Caco-2 (cell line): ENCODE measurements around the gene SUPV3L1. TPM values are rescaled to one million over a fixed set of nuclear protein-coding genes. Genes with fewer than 3 reads are reported as not detected.
A peak's percentile ranks its signal among the peaks of the same experiment; 100 is the strongest.

Experiments
- BruUV-seq: library from RNA; stranded (reverse); fragments of 400-500 nt; replicated peaks from 2 replicates; lab custom pipeline; 2021; lab: Mats Ljungman, UMichigan
- CTCF ChIA-PET: fragments of 300-600 bp; sonication (Branson Sonifier 250); formaldehyde crosslinking; loops from one replicate; lab custom pipeline; 2022; ENCODE audit warnings: antibody characterized with exemption; lab: Charles Lee
- POLR2A ChIA-PET: fragments of 300-600 bp; sonication (Branson Sonifier 250); formaldehyde crosslinking; loops from one replicate; lab custom pipeline; 2022; ENCODE audit warnings: antibody characterized with exemption; lab: Charles Lee
- DNase-seq, 2 experiments: peaks; one replicate each; pipeline versions ENCODE4 v3.0.0 to v3.0.0-alpha.2; 2020 to 2022
- H3K27me3 ChIP-seq: replicated peaks from 2 replicates; pipeline ENCODE4 v1.6.0; 2011; ENCODE audit warnings: low read length; ENCODE audit not compliant: control insufficient read depth, insufficient read depth
- H3K36me3 ChIP-seq: 2 replicates; pipeline ENCODE4 v1.5.1; 2011; ENCODE audit warnings: low read length; ENCODE audit not compliant: control insufficient read depth, insufficient read depth
- H3K4me1 ChIP-seq: fragments of 250-450 bp; sonication (Bioruptor Pico); 2 replicates; pipeline ENCODE4 v1.5.1; 2020; ENCODE audit warnings: mild to moderate bottlenecking
- H3K4me3 ChIP-seq: 2 replicates; pipeline ENCODE4 v1.5.1; 2011; ENCODE audit warnings: low read depth, mild to moderate bottlenecking, control low read depth, low read length
- H3K9me3 ChIP-seq: fragments of 250-450 bp; sonication (Bioruptor Pico); 2 replicates; pipeline ENCODE4 v1.5.1; 2020; ENCODE audit warnings: mild to moderate bottlenecking, moderate library complexity
- H3K27ac Mint-ChIP-seq: one replicate; pipeline ENCODE4 v1.8.0; 2022; ENCODE audit warnings: mixed read lengths; ENCODE audit not compliant: unreplicated experiment
- H3K27me3 Mint-ChIP-seq: one replicate; pipeline ENCODE4 v1.8.0; 2022; ENCODE audit warnings: mixed read lengths; ENCODE audit not compliant: insufficient read depth, unreplicated experiment
- H3K36me3 Mint-ChIP-seq: one replicate; pipeline ENCODE4 v1.8.0; 2022; ENCODE audit warnings: mild to moderate bottlenecking, mixed read lengths; ENCODE audit not compliant: insufficient read depth, unreplicated experiment
- H3K4me1 Mint-ChIP-seq: one replicate; pipeline ENCODE4 v1.8.0; 2022; ENCODE audit warnings: low read depth, mixed read lengths; ENCODE audit not compliant: unreplicated experiment
- H3K4me3 Mint-ChIP-seq: one replicate; pipeline ENCODE4 v1.8.0; 2022; ENCODE audit warnings: mild to moderate bottlenecking, moderate library complexity, mixed read lengths; ENCODE audit not compliant: unreplicated experiment
- H3K9me3 Mint-ChIP-seq: one replicate; pipeline ENCODE4 v1.8.0; 2022; ENCODE audit warnings: mixed read lengths; ENCODE audit not compliant: unreplicated experiment
- intact Hi-C: fragments of 100-400 bp; cut with micrococcal nuclease; formaldehyde crosslinking; loops from one replicate; pipeline ENCODE4 v1.10.0; 2022; ENCODE audit not compliant: unreplicated experiment
- total RNA-seq: library from RNA; stranded (reverse); gene quantifications from 2 replicates; pipeline ENCODE4 v1.2.3, GENCODE V29; 2022
- TF ChIP-seq, protein P1 (sequence below), 2 experiments: fragments of 200-600 bp in 1 of 2; IDR thresholded peaks; 1 replicate in 1 of 2; 2 replicates in 1 of 2; pipeline versions ENCODE4 v1.5.1 to v1.8.0; 2011 to 2022; ENCODE audit warnings: antibody characterized with exemption in 1 of 2, control low read depth in 1 of 2, inconsistent platforms in 1 of 2, low read depth in 1 of 2, low read length in 1 of 2, mild to moderate bottlenecking in 1 of 2, moderate library complexity in 1 of 2; ENCODE audit not compliant: insufficient read depth in 1 of 2, severe bottlenecking in 1 of 2, unreplicated experiment in 1 of 2

The SUPV3L1 gene
- total RNA-seq, 1 experiment from 2014 or later: 77.1 TPM

DNA sequence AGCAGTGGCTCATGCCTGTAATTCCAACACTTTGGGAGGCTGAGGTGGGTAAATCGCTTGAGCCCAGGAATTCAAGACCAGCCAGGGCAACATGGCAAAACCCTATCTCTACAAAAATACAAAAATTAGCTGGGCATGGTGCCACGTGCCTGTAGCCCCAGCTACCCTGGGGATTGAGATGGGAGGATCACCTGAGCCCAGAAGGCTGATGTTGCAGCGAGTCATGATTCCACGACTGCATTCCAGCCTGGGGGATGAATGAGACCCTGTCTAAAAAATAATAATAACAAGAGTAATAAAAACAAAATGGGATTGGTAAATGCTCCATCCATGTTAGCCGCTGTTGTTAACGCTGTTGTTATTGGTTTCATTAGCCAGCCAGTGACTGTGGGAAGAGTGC is 38.8 kb downstream of the SUPV3L1 start:
- Mint-ChIP-seq H3K4me3 (no peak overlapping the region), H3K27ac (no peak overlapping the region), H3K4me1 (peaks cover 34% of the 10 kb centered on the region), H3K9me3 (no peaks in the 10 kb centered on the region), H3K27me3 (no peaks in the 10 kb centered on the region), H3K36me3 (peaks cover 10% of the 10 kb centered on the region)
- intact Hi-C loops: no loop called here
- H3K4me1 ChIP-seq: peaks cover 56% of the 10 kb centered on the region
- H3K9me3 ChIP-seq: no peaks in the 10 kb centered on the region
- H3K27me3 ChIP-seq: no peaks in the 10 kb centered on the region
- no peak for DNase-seq
- ChIA-PET CTCF (no interaction called here), POLR2A (no interaction called here)
- no peak overlapping the region for H3K4me3 ChIP-seq
- BruUV-seq: no TSS peak
- no peaks in the 10 kb centered on the region for H3K36me3 ChIP-seq
- TF ChIP-seq, protein P1, sequence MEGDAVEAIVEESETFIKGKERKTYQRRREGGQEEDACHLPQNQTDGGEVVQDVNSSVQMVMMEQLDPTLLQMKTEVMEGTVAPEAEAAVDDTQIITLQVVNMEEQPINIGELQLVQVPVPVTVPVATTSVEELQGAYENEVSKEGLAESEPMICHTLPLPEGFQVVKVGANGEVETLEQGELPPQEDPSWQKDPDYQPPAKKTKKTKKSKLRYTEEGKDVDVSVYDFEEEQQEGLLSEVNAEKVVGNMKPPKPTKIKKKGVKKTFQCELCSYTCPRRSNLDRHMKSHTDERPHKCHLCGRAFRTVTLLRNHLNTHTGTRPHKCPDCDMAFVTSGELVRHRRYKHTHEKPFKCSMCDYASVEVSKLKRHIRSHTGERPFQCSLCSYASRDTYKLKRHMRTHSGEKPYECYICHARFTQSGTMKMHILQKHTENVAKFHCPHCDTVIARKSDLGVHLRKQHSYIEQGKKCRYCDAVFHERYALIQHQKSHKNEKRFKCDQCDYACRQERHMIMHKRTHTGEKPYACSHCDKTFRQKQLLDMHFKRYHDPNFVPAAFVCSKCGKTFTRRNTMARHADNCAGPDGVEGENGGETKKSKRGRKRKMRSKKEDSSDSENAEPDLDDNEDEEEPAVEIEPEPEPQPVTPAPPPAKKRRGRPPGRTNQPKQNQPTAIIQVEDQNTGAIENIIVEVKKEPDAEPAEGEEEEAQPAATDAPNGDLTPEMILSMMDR (IDR thresholded peaks at IDR 0.05; ENCODE audit: insufficient read depth in 1 of 2, low read depth in 1 of 2, low read length in 1 of 2, severe bottlenecking in 1 of 2, unreplicated experiment in 1 of 2): no peak

- Mint-ChIP-seq H3K4me3 (peak within 1 kb of the TSS; percentile 68), H3K4me1 (peaks cover 33% of the 10 kb centered on the region), H3K9me3 (no peaks in the 10 kb centered on the region), H3K36me3 (peaks cover 10% of the 10 kb centered on the region), H3K27ac (peak within 1 kb of the TSS; percentile 86), H3K27me3 (no peaks in the 10 kb centered on the region)
- Histone ChIP-seq H3K4me1 (peaks cover 68% of the 10 kb centered on the region), H3K9me3 (no peaks in the 10 kb centered on the region), H3K27me3 (no peaks in the 10 kb centered on the region), H3K4me3 (peak within 1 kb of the TSS; percentile 23), H3K36me3 (no peaks in the 10 kb centered on the region)
- intact Hi-C loops: no loop called here
- TF ChIP-seq, protein P1 (IDR thresholded peaks at IDR 0.05; ENCODE audit: insufficient read depth in 1 of 2, low read depth in 1 of 2, low read length in 1 of 2, severe bottlenecking in 1 of 2, unreplicated experiment in 1 of 2): no peak
- CTCF ChIA-PET: interaction anchor here (0.6 to 1.5 kb wide), 4 partner anchors 15 to 1541 kb away, joined by 3 to 10 read pairs (median 8); no protein-coding TSS in a partner anchor
- POLR2A ChIA-PET: interaction anchor here (1.0 kb wide), 1 partner anchor 40 kb away, joined by 4 read pairs; the partner anchor contains the start of gene SUPV3L1
- DNase-seq: peak; percentile 47 to 71
- no TSS peak for BruUV-seq
Observed at GRCh38 chr10:69220041-69220451, 40.0 kb downstream of the SUPV3L1 start, which contains the start of gene HKDC1. Gene HKDC1 (plus strand): TSS chr10:69220332. CDS start chr10:69220436, 104 bp downstream.

GRCh38 chr10:69220507-69220906 is 40.5 kb downstream of the SUPV3L1 start:
- TF ChIP-seq, protein P1 (IDR thresholded peaks at IDR 0.05; ENCODE audit: insufficient read depth in 1 of 2, low read depth in 1 of 2, low read length in 1 of 2, severe bottlenecking in 1 of 2, unreplicated experiment in 1 of 2): no peak
- Histone ChIP-seq H3K9me3 (no peaks in the 10 kb centered on the region), H3K4me1 (peaks cover 72% of the 10 kb centered on the region), H3K36me3 (no peaks in the 10 kb centered on the region), H3K27me3 (no peaks in the 10 kb centered on the region), H3K4me3 (peak overlapping the region; percentile 23)
- TSS peak; percentile 72 for BruUV-seq
- peaks cover 10% of the 10 kb centered on the region for H3K36me3 Mint-ChIP-seq
- POLR2A ChIA-PET: interaction anchor here (0.6 to 1.0 kb wide), 2 partner anchors 41 to 168 kb away, joined by 3 to 4 read pairs; partner anchors contain the start of gene SUPV3L1
- peak overlapping the region; percentile 86 for H3K27ac Mint-ChIP-seq
- no peaks in the 10 kb centered on the region for H3K27me3 Mint-ChIP-seq
- CTCF ChIA-PET: interaction anchor here (0.7 to 1.5 kb wide), 3 partner anchors 15 to 188 kb away, joined by 3 to 9 read pairs (median 7); no protein-coding TSS in a partner anchor
- H3K9me3 Mint-ChIP-seq: no peaks in the 10 kb centered on the region
- intact Hi-C loops: no loop called here
- DNase-seq: no peak
- peak overlapping the region; percentile 68 for H3K4me3 Mint-ChIP-seq
- H3K4me1 Mint-ChIP-seq: peaks cover 33% of the 10 kb centered on the region
